ENCODE data around the gene STEAP3. TPM values are rescaled to one million over a fixed set of nuclear protein-coding genes. Genes with fewer than 3 reads are reported as not detected.

Gene STEAP3
- polyA plus RNA-seq, 3 donors from 2014 or later: 0.83 to 1.9 TPM; not detected in 1

DNA sequence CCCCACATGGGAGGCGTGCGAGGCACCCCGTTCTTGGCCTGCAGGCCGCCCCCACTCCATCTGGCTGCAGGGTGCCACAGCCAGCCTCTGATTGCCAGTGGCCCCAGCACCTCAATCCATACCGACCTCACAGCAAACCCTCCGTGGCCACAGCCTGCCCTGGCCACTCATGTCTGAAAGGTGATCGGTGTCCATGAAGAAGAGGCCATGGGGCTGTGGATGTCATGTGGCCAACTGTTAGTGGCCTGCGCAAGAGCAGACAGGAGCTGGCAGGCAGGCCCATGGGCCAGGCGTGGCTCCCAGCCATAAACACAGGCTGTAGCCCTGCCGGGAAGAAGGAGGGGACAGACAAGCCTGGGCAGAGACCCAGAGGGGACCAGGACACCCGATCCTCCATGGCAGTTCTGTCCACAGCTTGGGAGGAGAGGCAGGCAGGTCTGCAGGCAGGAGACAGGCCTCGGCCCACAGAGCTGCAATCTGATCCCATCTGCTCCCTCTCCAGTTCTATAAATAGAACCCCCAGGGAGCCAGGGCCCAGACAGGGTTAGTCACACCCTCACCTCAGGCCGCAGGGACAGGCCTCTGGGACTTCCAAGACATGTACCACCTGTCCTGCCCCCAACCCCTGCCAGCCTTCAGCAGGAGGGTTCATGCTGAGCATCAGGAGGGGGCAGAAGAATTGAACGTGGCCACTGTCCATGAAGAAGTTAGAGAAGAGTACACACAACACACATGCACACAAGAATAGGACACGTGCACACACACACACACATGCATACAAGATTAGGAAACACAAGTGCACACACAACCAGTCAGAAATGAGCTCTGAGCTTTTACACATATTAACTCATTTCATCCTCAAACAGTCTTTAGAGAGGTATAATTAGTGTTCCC, 16.9 kb downstream of the STEAP3 start:
- Mint-ChIP-seq H3K27me3 (ENCODE audit: low read depth in 3 of 3) (peaks cover 2 to 4% (median 2%) of the 10 kb centered on the region in 3 donors), H3K27ac (no peak overlapping the region), H3K36me3 (peaks cover 0 to 4% (median 0%) of the 10 kb centered on the region in 3 donors), H3K4me1 (peaks cover 20 to 21% of the 10 kb centered on the region in 2 donors), H3K4me3 (no peak overlapping the region), H3K9me3 (no peaks in the 10 kb centered on the region)
- DNase-seq: no peak

DNA sequence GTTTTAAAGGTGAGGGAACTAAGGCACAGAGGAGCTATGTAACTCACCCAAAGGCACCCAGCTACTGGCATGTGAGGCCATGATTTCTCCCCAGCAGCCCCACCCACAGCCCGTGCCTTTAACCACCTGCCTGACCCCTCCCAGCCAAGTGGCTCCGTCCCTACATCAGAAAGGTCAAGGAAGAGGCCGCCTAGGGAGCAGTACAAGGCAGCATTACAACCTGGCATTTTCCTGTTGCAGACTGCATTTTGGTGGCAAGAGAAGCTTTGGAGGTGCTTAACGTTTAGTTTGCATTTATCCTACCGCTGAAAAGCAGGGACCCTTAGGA, 17.5 kb downstream of the STEAP3 start:
- no peak overlapping the region for H3K27ac Mint-ChIP-seq
- H3K4me1 Mint-ChIP-seq: peaks cover 20 to 21% of the 10 kb centered on the region in 2 donors
- H3K36me3 Mint-ChIP-seq: peaks cover 3 to 4% (median 3%) of the 10 kb centered on the region in 3 donors
- no peak for DNase-seq
- H3K4me3 Mint-ChIP-seq: no peak overlapping the region
- H3K9me3 Mint-ChIP-seq: no peaks in the 10 kb centered on the region
- H3K27me3 Mint-ChIP-seq (ENCODE audit: low read depth in 3 of 3): peaks cover 2% of the 10 kb centered on the region in 3 donors

DNA sequence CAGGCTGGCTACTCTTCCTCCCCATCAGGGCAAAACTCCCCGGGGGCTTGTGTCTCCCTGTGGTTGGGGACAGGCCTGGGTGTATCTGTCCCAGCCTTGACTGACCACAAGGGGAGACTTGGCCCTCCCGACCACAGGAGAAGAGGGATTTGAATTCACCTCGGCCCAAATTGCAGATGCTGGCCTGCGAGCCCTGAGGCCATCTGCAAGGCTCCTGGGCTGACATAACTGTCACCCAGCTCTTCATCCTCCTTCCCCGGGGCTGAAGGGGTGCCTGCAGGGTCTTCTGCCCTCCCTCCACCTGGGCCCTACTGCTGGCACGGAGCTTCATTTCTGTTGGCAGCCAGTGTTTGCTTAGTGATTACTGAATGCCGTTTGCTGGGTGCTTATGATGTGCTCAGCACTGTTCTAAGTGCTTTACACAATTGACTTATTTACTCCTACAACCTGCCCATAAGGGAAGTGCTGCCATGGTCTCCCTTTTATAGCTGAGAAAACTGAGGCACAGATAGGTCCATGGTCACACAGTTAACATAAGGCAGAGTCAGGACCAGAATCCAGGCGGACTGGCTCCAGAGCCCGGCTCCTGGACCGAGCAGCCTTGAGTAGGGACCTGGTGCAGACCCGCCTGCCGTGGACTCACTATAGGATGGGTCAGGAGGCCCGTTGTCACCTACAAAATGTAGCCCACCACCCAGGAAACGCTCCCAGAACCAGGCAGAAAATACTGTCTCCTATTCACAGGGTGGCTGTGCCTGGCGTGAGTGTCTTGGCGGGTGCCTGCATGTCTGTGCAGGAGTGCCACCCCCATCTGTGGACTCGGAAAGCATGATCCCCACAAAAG, 18.9 kb downstream of the STEAP3 start:
- Mint-ChIP-seq H3K27ac (no peak overlapping the region), H3K4me3 (no peak overlapping the region), H3K9me3 (no peaks in the 10 kb centered on the region), H3K4me1 (peaks cover 12 to 13% of the 10 kb centered on the region in 2 donors), H3K36me3 (peaks cover 3 to 4% (median 3%) of the 10 kb centered on the region in 3 donors), H3K27me3 (ENCODE audit: low read depth in 3 of 3) (peaks cover 0 to 2% (median 0%) of the 10 kb centered on the region in 3 donors)
- no peak for DNase-seq

DNA sequence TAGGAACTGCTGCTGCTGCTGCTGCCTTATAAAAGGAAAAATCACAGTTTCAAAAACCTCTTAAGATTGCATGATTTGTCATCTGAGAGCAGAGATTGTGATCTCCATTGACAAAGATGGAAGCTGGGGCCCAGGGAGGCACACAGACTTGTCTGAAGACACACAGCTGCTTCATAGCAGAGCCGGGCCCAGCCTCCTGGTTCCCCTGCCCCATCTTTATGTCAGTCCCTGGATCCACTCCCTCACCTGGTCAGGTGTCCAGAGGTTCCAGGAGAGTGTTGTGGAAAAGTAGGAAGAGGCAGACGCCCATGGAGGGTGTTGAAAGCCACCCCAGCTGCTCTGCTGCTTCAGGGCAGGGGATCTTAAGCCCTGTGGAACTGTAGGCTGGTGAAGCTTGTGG, 20.0 kb downstream of the STEAP3 start:
- peaks cover 0 to 3% (median 3%) of the 10 kb centered on the region in 3 donors for H3K36me3 Mint-ChIP-seq
- DNase-seq: no peak
- H3K4me1 Mint-ChIP-seq: peaks cover under 1 to 1% of the 10 kb centered on the region in 2 donors
- no peak overlapping the region for H3K4me3 Mint-ChIP-seq
- H3K9me3 Mint-ChIP-seq: no peaks in the 10 kb centered on the region
- no peak overlapping the region for H3K27ac Mint-ChIP-seq
- peaks cover 0 to 2% (median 0%) of the 10 kb centered on the region in 3 donors for H3K27me3 Mint-ChIP-seq (ENCODE audit: low read depth in 3 of 3)

DNA sequence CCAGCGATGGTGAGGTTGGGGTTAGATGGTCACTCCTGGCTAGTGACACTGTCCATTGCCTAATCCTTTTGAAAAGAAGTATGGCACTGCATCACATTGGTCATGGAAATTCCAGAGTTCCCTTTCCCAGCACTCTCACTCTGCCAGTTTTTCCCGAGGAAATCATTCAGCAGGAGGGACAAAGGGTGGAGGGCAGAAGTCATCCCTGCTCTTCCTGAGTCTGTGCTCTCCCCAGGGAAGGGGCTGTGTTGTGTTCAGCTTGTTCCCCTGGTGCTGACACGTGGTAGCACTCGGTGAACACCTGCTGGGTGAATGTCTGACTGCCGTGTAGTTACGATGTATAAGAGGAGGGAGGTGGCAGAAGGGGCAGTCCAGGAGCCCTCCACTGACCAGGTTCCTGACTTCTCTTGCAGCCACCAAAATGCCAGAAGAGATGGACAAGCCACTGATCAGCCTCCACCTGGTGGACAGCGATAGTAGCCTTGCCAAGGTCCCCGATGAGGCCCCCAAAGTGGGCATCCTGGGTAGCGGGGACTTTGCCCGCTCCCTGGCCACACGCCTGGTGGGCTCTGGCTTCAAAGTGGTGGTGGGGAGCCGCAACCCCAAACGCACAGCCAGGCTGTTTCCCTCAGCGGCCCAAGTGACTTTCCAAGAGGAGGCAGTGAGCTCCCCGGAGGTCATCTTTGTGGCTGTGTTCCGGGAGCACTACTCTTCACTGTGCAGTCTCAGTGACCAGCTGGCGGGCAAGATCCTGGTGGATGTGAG, 21.6 kb downstream of the STEAP3 start:
- peaks cover 0 to 2% (median 0%) of the 10 kb centered on the region in 3 donors for H3K27me3 Mint-ChIP-seq (ENCODE audit: low read depth in 3 of 3)
- no peak overlapping the region for H3K27ac Mint-ChIP-seq
- peaks cover 0 to 3% (median 3%) of the 10 kb centered on the region in 3 donors for H3K36me3 Mint-ChIP-seq
- DNase-seq: no peak
- no peaks in the 10 kb centered on the region for H3K4me1 Mint-ChIP-seq
- H3K9me3 Mint-ChIP-seq: no peaks in the 10 kb centered on the region
- H3K4me3 Mint-ChIP-seq: no peak overlapping the region

DNA sequence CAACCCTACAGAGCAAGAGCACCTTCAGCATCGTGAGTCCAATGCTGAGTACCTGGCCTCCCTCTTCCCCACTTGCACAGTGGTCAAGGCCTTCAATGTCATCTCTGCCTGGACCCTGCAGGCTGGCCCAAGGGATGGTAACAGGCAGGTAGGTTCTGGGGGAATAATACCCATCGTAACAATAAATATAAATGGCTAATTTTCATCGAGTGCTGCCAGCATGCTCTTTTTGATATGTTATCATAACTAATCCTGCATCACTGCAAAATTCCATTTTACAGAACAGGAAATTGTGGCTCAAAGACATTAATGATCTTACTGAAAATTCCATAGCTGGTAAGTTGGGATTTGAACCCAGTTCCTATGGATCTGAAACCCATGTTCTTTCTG, 22.2 kb downstream of the STEAP3 start:
- Mint-ChIP-seq H3K4me1 (no peaks in the 10 kb centered on the region), H3K9me3 (no peaks in the 10 kb centered on the region), H3K4me3 (no peak overlapping the region), H3K36me3 (peaks cover 0 to 3% (median 3%) of the 10 kb centered on the region in 3 donors), H3K27ac (no peak overlapping the region), H3K27me3 (ENCODE audit: low read depth in 3 of 3) (peaks cover 0 to 2% (median 2%) of the 10 kb centered on the region in 3 donors)
- DNase-seq: no peak

DNA sequence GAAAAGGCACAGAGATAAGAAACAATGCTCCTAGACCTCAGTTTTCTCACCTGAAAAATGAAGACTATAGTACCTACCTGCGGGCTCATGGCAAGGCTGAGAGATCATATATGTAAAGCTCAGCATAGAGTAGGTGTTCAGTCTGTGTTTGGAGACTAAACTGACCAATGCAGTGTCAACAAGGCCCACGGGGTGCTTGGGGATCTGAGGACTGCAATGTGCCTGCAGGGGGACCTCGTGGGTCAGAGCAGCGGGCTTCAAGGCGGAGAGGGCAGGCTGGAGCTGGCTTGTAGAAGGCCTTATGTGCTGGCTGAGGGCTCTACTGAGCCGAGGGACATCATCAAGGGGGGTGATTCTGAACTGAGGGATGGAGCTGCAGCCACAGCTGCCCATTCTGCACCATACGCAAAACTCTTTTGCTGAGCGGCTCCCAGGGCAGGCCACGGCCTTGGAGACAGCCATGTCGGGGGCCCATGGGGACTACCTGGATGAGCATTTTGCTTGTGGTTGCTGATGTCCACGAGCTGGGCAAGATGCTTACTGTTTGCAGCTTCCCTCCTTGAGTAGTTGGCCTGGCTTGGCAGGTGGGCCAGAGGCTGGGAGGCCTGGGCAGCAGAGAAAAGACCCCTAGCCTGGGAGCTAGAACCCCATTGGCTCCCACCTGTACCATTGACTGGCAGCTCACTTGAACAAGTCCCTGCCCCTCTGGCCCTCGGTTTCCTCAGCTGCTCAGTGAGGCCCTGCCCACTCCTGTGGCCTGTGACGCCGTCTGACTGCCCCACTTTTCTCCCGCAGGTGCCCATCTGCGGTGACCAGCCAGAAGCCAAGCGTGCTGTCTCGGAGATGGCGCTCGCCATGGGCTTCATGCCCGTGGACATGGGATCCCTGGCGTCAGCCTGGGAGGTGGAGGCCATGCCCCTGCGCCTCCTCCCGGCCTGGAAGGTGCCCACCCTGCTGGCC, 23.5 kb downstream of the STEAP3 start:
- H3K27ac Mint-ChIP-seq: peak overlapping the region in 1 of 6 donors; percentile 40
- H3K4me3 Mint-ChIP-seq: no peak overlapping the region
- H3K4me1 Mint-ChIP-seq: no peaks in the 10 kb centered on the region
- H3K27me3 Mint-ChIP-seq (ENCODE audit: low read depth in 3 of 3): peaks cover 0 to 2% (median 2%) of the 10 kb centered on the region in 3 donors
- H3K9me3 Mint-ChIP-seq: no peaks in the 10 kb centered on the region
- DNase-seq: no peak
- H3K36me3 Mint-ChIP-seq: peaks cover 0 to 3% (median 3%) of the 10 kb centered on the region in 3 donors

DNA sequence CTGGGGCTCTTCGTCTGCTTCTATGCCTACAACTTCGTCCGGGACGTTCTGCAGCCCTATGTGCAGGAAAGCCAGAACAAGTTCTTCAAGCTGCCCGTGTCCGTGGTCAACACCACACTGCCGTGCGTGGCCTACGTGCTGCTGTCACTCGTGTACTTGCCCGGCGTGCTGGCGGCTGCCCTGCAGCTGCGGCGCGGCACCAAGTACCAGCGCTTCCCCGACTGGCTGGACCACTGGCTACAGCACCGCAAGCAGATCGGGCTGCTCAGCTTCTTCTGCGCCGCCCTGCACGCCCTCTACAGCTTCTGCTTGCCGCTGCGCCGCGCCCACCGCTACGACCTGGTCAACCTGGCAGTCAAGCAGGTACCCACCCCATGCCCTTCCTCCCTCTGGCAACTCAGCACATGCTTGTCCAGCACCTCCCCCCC, 24.2 kb downstream of the STEAP3 start:
- Mint-ChIP-seq H3K27ac (no peak overlapping the region), H3K4me3 (no peak overlapping the region), H3K9me3 (no peaks in the 10 kb centered on the region), H3K4me1 (no peaks in the 10 kb centered on the region), H3K36me3 (peaks cover 0 to 3% (median 3%) of the 10 kb centered on the region in 3 donors), H3K27me3 (ENCODE audit: low read depth in 3 of 3) (peaks cover 0 to 4% (median 2%) of the 10 kb centered on the region in 3 donors)
- no peak for DNase-seq

DNA sequence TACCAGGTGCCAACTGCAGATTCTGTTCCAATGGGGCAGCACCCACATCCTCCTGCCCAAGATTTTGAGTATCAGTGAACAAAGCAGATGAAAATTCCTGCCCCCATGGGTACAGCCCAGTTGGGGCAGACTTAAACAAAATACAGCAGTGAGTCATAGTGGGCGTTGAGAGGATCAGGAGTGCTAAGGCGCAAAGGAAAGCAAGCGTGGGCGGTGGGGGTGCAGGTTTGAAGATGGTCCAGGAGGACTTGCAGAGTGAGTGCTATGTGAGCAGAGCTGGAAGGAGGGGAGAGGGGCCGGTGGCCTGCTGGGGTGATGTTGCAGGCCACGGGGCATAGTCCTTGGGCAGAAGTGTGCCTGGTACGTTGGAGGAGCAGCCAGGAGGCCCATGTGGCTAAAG, 24.7 kb downstream of the STEAP3 start:
- Mint-ChIP-seq H3K27me3 (ENCODE audit: low read depth in 3 of 3) (peaks cover 0 to 6% (median 2%) of the 10 kb centered on the region in 3 donors), H3K36me3 (peaks cover 0 to 3% (median 3%) of the 10 kb centered on the region in 3 donors), H3K9me3 (no peaks in the 10 kb centered on the region), H3K4me1 (no peaks in the 10 kb centered on the region), H3K4me3 (no peak overlapping the region), H3K27ac (peak overlapping the region in 1 of 6 donors; percentile 20)
- DNase-seq: no peak

DNA sequence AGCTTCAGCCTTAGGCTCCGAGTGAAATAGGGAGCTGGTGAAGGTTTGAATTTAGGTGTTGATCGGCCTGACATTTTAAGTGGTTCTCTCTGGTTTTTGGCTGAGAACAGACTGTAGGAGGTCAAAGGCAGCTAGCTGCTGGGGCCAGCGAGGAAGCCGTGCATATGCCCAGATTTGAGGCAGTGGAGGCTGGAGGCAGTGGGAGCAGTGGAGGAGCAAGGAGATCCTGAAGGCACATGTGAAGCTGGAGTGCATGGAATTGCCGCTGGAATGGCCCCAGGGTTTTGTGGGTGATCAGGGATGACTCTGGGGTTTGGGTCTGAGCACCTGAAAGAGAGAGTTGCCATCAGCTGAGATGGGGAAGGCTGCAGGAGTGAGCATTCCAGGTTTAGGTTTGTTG, 25.1 kb downstream of the STEAP3 start:
- Mint-ChIP-seq H3K27ac (peak overlapping the region in 2 of 6 donors; percentile 20 to 41), H3K9me3 (no peaks in the 10 kb centered on the region), H3K27me3 (ENCODE audit: low read depth in 3 of 3) (peaks cover 0 to 6% (median 2%) of the 10 kb centered on the region in 3 donors), H3K4me3 (no peak overlapping the region), H3K4me1 (no peaks in the 10 kb centered on the region), H3K36me3 (peaks cover 0 to 3% (median 3%) of the 10 kb centered on the region in 3 donors)
- DNase-seq: no peak

DNA sequence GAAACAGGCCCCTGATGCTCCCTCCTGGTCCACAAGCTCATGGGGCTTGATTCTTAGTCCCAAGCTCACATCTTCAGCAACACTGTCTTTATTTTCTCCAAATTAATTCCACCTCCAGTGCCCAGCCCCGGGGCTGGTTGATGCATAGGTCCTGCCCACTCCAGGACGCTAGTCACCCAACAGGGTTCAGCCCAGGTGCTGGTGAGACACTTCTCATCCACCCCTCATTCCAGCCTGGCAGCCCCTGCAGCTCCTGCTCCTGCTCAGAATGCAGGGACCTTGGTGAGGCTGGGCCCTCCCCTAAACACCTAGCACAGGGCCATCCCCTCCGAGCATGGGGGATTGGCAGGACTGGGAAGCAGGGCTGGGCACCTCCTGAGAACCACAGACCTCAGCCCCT, 25.7 kb downstream of the STEAP3 start:
- no peak overlapping the region for H3K27ac Mint-ChIP-seq

DNA sequence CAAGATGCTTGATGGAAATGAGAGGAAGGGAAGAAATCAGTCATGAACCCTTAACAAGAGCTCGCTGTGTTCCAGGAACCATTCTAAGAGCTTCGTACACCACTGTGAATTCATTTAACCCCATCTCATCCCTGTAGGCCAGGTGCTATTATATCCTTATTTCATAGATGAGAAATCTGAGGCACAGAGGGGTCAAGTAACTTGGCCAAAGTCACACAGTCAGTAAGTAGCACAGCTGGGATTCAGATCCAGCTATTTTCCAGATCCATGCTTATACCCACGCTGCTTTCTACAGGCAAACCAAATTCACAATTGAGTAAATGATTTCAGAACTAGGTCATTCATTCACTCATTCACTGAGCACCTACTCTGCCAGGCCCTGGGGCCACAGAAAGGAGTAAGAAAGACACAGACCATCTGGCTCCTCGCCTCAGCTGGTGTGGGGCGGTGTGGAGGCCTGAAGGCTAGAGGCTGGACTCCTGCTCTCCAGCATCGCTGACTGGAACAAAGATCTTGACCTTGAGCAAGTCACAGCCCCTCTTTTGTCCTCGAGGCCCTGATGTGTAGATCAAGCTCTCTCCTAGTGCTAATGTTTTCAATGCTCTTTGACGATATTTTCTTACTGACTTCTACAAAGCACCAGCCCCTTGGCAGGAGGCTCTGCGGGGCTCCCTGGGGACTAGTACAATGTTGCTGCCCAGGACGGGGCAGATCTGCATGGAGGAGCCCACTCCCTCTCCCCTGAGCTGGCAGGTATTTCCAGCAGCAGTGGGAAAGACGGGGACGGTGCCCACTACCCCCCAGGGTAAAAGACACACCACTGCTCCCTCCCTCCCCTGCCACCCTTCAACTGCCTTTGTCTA, 26.5 kb downstream of the STEAP3 start:
- Mint-ChIP-seq H3K9me3 (no peaks in the 10 kb centered on the region), H3K36me3 (peaks cover 0 to 6% (median 3%) of the 10 kb centered on the region in 3 donors), H3K4me3 (no peak overlapping the region), H3K27me3 (ENCODE audit: low read depth in 3 of 3) (peaks cover 0 to 6% (median 2%) of the 10 kb centered on the region in 3 donors), H3K4me1 (no peaks in the 10 kb centered on the region), H3K27ac (no peak overlapping the region)
- no peak for DNase-seq

More for the DNA sequence above, 25.7 kb downstream of the STEAP3 start:
- H3K4me3 Mint-ChIP-seq: no peak overlapping the region
- H3K9me3 Mint-ChIP-seq: no peaks in the 10 kb centered on the region
- H3K36me3 Mint-ChIP-seq: peaks cover 0 to 3% (median 3%) of the 10 kb centered on the region in 3 donors
- H3K4me1 Mint-ChIP-seq: no peaks in the 10 kb centered on the region
- peaks cover 0 to 6% (median 2%) of the 10 kb centered on the region in 3 donors for H3K27me3 Mint-ChIP-seq (ENCODE audit: low read depth in 3 of 3)
- DNase-seq: no peak

Measured in immature natural killer cell (primary cell).